Measurements from ENCODE around the gene DLAT.
A peak's percentile ranks its signal among the peaks of the same experiment; 100 is the strongest.

- TF ChIP-seq CTCF (IDR thresholded peaks at IDR 0.05; ENCODE audit: insufficient read depth, low read length): no peak
- no peak for TF ChIP-seq REST (IDR thresholded peaks at IDR 0.05; ENCODE audit: insufficient replicate concordance, low read depth)
- no peak for TF ChIP-seq GABPA (IDR thresholded peaks at IDR 0.05; ENCODE audit: low read depth)
- peak; percentile 72 for TF ChIP-seq POLR2AphosphoS5 (IDR thresholded peaks at IDR 0.05; ENCODE audit: low read depth)
Observed at GRCh38 chr11:112085822-112086421, 60.7 kb downstream of the DLAT start.

Data from HL-60 (cell line).